Bone marrow (tissue), 2 donors: ENCODE measurements around the gene GNB1.
A peak's percentile ranks its signal among the peaks of the same experiment; 100 is the strongest.

Source experiments
- DNase-seq, 2 donors: peaks; one replicate each; lab custom pipeline; 2025; lab: John Stamatoyannopoulos, UW

GNB1 gene

DNA sequence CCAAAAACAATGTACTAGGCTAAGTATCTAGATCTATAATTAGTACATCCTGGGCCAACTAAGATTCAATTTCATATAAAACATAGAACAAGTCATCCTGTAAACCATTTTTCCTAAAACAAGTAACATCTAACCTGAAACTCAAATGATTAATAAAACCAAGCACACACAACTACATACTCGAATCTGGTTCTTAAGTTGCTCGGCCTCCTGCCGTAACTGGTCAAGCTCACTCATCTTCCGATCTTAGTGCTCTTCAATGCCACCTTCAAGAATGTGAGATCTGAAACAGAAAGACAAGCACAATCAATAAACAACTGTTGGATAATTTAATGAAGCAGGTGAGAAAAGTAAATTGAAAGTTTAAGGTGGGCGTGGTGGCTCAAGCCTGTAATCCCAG is 65.7 kb downstream of the GNB1 start:
- no peak for DNase-seq

GRCh38 chr1:1819762-1820161 is 71.1 kb downstream of the GNB1 start:
- DNase-seq: no peak

DNA sequence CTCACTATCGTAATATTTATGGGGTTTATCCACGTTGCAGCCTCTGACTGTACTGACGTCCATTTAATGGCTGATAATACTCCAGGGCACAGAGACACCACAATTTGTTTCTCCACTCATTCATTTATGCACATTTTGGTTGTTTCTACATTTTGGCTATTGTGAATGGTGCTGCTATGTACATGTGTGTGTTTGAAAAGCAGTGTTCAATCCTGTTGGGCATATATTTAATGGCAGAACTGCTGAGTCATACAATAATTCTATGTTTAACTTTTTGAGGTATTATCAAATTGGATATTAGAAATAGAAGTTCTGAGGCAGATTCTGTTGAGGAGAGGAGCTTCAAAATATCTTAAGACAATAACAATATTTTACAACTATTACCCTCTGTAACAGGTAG is 73.7 kb downstream of the GNB1 start:
- no peak for DNase-seq

DNA sequence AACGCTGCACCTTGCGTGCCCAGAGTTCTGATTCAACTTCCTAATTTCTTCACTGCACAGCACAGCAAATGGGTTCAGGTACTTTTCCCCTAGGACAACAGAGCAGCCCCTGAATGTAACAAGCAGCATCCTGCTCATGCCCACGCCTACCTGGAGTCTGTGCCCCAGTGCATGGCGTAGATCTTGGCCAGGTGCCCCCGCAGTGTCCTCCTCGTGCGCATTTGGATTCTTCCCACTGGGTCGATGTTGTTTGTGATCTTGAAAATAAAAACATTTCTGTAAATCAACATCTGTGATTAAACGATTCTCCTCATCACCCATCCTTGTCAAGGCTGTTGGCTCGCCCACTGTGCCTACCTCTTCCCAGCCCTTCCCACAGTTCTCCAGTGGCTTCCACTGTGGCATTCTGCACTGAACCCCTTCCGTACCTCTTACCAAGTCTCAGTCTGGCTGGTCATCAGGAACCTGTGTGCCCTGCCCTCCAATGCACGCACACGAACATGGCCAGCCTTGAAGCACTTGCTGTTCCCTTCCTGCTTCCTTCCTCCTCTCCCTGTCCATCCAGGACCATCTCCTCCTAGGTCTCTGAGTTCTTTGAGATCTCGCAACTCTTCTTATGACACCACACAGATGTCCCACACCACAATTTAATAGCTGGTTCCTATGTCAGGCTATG is 75.1 kb downstream of the GNB1 start:
- no peak for DNase-seq

DNA sequence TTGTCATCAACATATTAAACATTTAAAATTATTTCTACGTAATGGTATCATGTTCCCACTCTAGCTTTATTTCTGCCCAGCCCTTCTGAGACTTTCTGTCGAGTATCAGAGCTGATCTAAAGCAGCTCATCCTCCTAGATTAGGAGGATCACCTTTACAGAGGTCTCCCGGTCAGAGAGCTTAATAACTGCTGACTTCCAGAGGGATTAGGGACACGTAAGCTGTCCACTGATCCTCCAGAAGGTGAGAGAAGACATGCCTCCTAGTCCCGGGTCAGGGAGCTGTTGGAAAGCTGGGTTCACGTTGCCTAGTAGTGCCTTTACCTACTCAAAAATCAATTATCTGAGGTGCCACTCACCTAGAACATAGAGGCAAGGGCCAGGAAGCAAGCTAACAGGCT is 81.4 kb downstream of the GNB1 start:
- no peak for DNase-seq

- DNase-seq: no peak
These were observed 82.7 kb downstream of the GNB1 start for GRCh38 chr1:1808206-1808605.

DNA sequence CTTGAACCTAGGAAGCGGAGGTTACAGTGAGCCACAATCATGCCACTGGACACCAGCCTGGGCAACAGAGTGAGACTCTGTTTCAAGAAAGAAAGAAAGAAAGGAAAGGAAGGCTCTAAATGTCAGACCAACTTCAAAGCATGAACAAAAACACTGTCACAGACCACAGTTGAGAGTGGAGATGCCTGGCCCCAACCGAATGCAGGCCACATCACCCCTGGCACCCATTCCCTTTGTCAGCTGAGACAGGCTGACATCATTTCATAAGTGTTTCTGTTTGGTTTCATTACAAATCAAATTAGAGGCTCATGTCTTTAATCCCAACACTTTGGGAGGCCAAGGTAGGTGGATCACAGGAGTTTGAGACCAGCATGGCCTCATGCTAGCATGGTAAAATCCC is 84.0 kb downstream of the GNB1 start:
- no peak for DNase-seq

- no peak for DNase-seq
These were observed 86.6 kb downstream of the GNB1 start for GRCh38 chr1:1804301-1804700.

DNA sequence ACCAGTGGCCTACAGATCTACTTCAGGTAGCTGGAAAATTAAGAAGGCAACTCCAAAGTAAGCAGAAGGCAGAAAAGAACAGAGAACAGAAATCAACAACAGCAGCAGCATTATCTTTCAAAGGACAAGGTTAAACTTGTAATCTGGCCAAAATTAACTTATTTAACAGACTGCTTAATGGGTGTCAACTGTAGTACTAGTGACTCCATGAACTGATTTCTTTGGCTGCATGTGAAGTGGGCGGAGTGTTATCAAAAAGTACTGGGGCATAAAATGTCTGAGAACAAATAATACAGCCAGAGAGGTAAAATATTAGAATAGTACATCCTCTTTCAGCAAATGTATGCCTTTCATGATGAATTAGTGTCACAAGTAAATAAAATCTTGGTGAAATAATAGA is 88.0 kb downstream of the GNB1 start:
- DNase-seq: no peak

DNA sequence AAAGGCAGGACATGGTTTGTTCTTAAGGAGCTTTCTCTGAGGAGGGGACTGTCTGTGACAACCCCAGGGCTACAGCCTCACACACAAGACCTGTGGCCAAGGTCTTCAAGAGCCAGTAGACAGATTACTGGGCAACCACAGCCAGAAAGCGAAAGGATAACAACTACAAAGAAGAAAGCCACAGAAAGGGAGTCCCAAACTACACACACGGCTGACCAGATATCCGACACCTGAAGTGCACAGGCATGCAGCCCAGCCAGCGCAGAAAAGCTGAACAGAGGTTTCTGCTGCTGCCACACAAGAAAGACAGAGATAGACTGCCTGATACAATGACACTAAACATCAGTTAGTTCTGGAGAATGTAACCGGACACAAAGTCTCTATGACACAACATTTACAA is 91.2 kb downstream of the GNB1 start:
- no peak for DNase-seq

- no peak for DNase-seq
These were observed 93.1 kb downstream of the GNB1 start for GRCh38 chr1:1797731-1798341.

- no peak for DNase-seq
These were observed 94.4 kb downstream of the GNB1 start for GRCh38 chr1:1796466-1796865.

DNA sequence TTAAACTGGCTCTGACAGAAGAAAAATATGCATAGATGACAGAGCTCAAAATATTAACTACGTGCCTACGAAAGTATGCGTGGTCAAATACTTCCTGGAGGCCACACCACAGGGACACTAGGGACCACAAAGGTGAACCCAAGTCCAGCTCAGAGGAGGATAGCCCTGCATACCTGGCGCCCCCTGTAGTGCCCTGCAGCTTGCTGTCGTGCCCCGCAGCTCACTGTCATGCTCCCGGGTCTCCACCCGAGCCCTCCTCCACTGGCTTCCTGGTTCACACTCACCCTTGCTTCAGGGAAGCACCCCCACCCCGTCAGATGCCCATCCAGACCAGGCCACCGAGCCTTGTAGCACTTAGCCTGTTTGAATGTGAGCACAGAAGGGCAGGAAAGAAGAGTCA is 95.9 kb downstream of the GNB1 start:
- no peak for DNase-seq

DNA sequence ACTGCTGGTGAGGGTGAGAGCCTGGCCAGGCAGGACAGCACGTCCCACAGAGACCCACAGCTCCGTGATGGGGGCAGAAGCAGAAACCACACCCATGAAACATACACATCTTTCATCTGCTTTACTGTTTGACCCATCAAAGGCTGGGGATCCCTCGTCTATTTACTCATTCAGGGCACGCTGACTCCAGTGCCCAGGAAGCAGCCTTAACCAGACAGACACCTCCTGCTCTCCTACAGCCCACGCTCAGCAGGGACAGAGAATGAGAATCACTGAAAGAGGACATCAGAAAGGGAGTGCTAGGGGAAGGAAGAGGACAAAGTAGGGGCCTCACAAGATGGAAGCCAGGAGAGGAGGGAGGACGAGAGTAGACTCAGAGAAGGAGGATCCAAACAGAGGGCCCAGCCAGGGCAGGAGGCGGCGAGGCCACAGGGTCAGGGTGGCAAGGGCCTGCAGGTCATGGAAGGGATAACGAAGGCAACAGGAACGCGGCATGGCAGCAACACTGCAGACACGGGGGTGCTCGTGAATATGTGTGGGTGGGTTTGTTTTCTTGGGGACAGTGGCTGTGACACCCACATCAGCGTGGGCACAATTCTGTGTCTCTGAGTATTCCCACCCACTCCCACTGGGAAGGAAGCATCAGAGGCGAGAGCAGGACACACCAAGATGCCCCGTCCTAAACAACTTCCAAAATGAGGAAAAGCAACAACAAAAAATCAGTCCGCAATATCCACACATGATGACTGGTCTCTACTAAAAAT is 97.2 kb downstream of the GNB1 start:
- no peak for DNase-seq

- no peak for DNase-seq
These were observed 102.0 kb downstream of the GNB1 start for GRCh38 chr1:1788646-1789431.

DNA sequence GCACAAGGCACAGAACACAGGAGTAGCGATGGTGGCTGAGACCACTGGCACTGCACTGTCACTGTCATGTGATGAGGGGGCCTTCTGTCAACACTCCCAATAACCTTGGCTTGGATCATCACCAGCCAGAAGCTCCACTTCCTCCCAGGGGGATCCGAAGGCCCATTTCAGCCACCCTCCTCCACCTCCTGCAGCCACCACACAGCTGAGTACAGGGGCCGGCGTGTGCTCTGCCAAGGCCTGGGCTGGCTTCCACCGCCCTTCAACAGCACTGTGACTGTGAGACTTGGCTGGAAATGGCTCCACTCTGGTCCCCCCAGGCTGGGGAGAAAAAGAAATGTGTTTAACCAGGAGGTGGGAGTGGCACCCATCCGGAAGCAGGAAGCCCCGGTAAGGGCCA is 102.8 kb downstream of the GNB1 start:
- DNase-seq: no peak

DNA sequence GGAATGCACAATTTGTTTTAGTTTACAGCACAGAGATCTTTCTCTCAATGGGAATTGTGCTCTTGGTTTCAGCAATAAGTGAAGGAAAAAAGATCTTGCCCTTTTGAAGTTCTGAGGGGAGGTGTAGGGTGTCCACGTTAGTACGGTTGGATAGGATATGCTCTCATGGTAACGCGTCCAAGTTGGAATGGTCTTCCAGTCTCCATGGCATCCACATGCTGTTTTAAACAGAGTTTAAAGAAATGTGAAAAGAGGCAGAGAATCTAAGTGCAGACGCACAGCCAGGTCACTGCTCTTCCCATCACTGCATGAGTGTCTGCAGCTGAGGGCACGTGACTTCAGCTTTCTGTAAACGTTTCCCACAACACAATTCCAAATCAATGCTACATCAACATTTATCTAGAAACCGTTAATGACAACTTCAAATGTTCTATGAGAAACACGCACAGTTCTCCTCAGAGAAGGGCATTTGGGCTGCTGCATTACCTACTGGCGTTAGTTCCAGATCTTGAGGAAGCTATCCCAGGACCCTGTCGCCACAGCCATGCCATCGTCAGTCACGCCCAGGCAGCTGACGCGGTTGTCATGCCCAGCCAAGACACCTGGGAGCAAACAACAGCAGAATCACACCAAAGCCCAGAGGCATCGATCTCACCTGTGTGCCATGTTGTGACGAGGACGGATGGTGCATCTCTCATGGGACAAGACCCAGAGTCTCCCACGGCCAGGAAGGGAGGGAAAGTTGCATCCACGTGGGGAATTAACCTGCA is 103.9 kb downstream of the GNB1 start:
- no peak for DNase-seq

DNA sequence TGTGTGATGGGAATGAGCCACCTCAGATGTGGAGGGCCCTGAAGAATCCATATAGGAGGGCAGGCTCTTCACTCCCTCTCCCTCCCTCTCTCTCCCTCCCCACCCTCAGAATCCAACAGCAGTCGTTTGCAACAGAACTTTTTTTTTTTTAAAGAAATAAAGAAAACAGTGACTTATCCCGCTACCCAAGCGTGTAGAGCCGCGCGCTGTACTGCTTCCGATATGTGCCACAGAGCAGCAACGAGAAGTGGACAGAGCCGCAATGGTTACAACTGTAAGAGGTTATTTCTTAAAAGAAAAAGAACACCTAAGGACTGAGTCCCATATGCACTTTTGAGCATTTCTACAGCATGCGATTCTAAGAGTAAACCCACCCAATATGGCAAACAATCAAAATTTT is 105.2 kb downstream of the GNB1 start:
- DNase-seq: no peak

DNA sequence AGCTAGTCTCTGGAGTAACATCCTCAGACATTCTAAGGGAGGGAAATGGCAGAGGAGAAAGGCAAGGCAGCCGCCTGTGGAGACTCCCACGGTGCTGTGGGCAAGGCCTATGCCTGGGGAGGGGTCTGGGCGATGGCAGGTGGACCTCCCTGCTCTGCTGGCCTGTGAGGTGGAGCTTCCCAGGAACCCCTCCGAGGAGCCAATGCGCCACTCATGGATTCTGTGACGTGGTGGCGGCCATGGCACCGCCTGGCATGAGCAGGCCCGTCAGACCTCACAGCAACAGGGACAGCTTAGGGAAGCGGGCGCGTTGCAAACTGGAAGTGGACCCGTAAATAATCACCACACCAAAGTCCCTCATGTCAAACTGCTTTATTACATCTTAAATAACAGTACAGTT is 106.0 kb downstream of the GNB1 start:
- no peak for DNase-seq

DNA sequence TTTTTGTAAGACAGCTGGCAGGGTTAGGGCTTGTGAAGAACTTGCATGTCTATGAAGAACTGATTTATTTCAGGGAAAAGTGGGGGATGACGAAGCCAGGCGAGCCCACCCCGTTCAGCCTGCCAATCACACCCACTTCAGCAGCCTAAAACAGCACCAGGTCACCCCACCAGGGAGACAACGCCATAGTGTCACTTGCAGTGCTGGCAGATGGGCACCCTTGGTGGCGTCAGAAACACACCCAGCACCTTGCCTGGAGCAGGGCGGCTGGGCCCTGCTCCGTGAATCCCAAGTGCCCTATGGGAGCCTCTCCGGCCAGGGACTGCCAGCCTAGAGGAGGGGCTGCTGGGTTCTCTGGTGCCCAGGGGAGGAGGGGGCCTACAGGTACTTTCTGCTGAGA is 107.6 kb downstream of the GNB1 start:
- DNase-seq: no peak

GRCh38 chr1:1782399-1783221 is 108.3 kb downstream of the GNB1 start:
- DNase-seq: peak in 1 of 2 donors; percentile 76
